ENCODE results near the gene ARL10. TPM values are rescaled to one million over a fixed set of nuclear protein-coding genes. Genes with fewer than 3 reads are reported as not detected.

The ARL10 gene
- total RNA-seq, 1 experiment from 2014 or later: 0.03 TPM

- in situ Hi-C loops (cut with HindIII; ENCODE audit: low sequenced_read_pairs): no loop called here
- DNase-seq (ENCODE audit: low spot score): no peak
These were observed 61.6 kb downstream of the ARL10 start for GRCh38 chr5:176426876-176427275.

- in situ Hi-C loops (cut with HindIII; ENCODE audit: low sequenced_read_pairs): no loop called here
- DNase-seq (ENCODE audit: low spot score): no peak
These were observed 62.7 kb downstream of the ARL10 start for GRCh38 chr5:176427971-176428370.

GRCh38 chr5:176429972-176430371 is 64.7 kb downstream of the ARL10 start:
- DNase-seq (ENCODE audit: low spot score): no peak
- in situ Hi-C loops (cut with HindIII; ENCODE audit: low sequenced_read_pairs): no loop called here

Other genes with a start within 250 kb of the ARL10 start
- gene SIMC1, start 127.1 kb upstream of the ARL10 start, total RNA-seq (2014; rRNA removed; shearing (Covaris generic)): 8.4 and 11.8 TPM in 2 replicates
- gene KIAA1191, start 3.7 kb upstream of the ARL10 start, total RNA-seq (2014; rRNA removed; shearing (Covaris generic)): 112 and 117 TPM in 2 replicates
- 44.4 and 47.9 TPM in 2 replicates for gene NOP16, start 23.1 kb downstream of the ARL10 start, total RNA-seq (2014; rRNA removed; shearing (Covaris generic))
- 119 and 175 TPM in 2 replicates for gene HIGD2A, start 23.3 kb downstream of the ARL10 start, total RNA-seq (2014; rRNA removed; shearing (Covaris generic))
- gene CLTB, start 51.1 kb downstream of the ARL10 start, total RNA-seq (2014; rRNA removed; shearing (Covaris generic)): 163 and 179 TPM in 2 replicates
- 24.9 and 29.4 TPM in 2 replicates for gene FAF2, start 82.9 kb downstream of the ARL10 start, total RNA-seq (2014; rRNA removed; shearing (Covaris generic))
- 4.0 and 6.7 TPM in 2 replicates for gene RNF44, start 171.9 kb downstream of the ARL10 start, total RNA-seq (2014; rRNA removed; shearing (Covaris generic))
- not detected in 2 replicates for gene CDHR2, start 183.9 kb downstream of the ARL10 start, total RNA-seq (2014; rRNA removed; shearing (Covaris generic))
- gene GPRIN1, start 244.7 kb downstream of the ARL10 start, total RNA-seq (2014; rRNA removed; shearing (Covaris generic)): 15.3 and 19.9 TPM in 2 replicates

Data from G401 (cell line).